SJCRH30 (cell line): ENCODE data around the gene C1orf105. TPM values are rescaled to one million over a fixed set of nuclear protein-coding genes. Genes with fewer than 3 reads are reported as not detected.

Experiments
- DNase-seq, 2 experiments: peaks; one replicate each; pipeline ENCODE4 v3.0.0-alpha.2; 2015 to 2020
- H3K27ac ChIP-seq: fragments of 250-450 bp; sonication (Bioruptor Pico); 2 replicates; pipeline ENCODE4 v1.5.1; 2020; ENCODE audit warnings: mild to moderate bottlenecking, moderate library complexity
- H3K27me3 ChIP-seq: fragments of 250-450 bp; sonication (Bioruptor Pico); 2 replicates; pipeline ENCODE4 v1.5.1; 2020; ENCODE audit warnings: mild to moderate bottlenecking, moderate library complexity
- H3K36me3 ChIP-seq: fragments of 250-450 bp; sonication (Bioruptor Pico); 2 replicates; pipeline ENCODE4 v1.5.1; 2020; ENCODE audit warnings: mild to moderate bottlenecking, moderate library complexity
- H3K4me1 ChIP-seq: fragments of 250-450 bp; sonication (Bioruptor Pico); 2 replicates; pipeline ENCODE4 v1.5.1; 2020; ENCODE audit warnings: mild to moderate bottlenecking, moderate library complexity
- H3K4me3 ChIP-seq: fragments of 250-450 bp; sonication (Bioruptor Pico); 2 replicates; pipeline ENCODE4 v1.5.1; 2020; ENCODE audit warnings: mild to moderate bottlenecking, moderate library complexity
- H3K9me3 ChIP-seq: fragments of 250-450 bp; sonication (Bioruptor Pico); replicated peaks from 2 replicates; pipeline ENCODE4 v1.5.1; 2020; ENCODE audit warnings: mild to moderate bottlenecking, moderate library complexity
- total RNA-seq: library from RNA; depleted of rRNA; stranded (reverse); fragments of >200 nt; shearing (Covaris generic); gene quantifications from 2 replicates; pipeline ENCODE4 v1.2.3, GENCODE V29; 2014

Gene C1orf105
- total RNA-seq, 1 experiment from 2014 or later, result 21.0 TPM

DNA sequence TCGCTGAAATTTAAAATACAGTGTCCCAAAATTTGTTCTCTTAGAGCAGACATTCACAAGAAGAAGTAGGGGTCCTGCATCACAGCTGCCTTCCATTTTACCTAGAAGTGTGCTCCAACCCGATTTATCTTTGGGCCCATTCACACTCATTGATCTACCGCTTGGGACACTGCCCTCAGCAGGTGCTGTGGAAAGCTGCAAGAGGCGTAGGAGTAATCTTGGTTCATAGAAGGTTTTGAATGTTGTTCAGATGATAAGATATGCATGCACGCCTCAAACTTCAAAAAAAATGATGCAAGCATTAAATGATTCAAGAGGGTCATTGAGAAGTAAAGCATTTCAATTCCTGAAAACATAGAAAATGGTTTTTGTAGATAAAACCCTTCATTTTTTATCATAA lies 18.6 kb upstream of the C1orf105 start:
- H3K27ac ChIP-seq, result no peak overlapping the region
- H3K27me3 ChIP-seq, result no peaks in the 10 kb centered on the region
- H3K4me3 ChIP-seq, result no peak overlapping the region
- DNase-seq, result no peak
- H3K9me3 ChIP-seq, result no peaks in the 10 kb centered on the region
- H3K4me1 ChIP-seq, result peaks cover 32% of the 10 kb centered on the region
- no peaks in the 10 kb centered on the region for H3K36me3 ChIP-seq

GRCh38 chr1:172402878-172403569 lies 17.5 kb upstream of the C1orf105 start:
- no peak overlapping the region for H3K4me3 ChIP-seq
- H3K36me3 ChIP-seq, result no peaks in the 10 kb centered on the region
- no peak overlapping the region for H3K27ac ChIP-seq
- DNase-seq, result no peak
- H3K4me1 ChIP-seq, result peaks cover 27% of the 10 kb centered on the region
- H3K27me3 ChIP-seq, result no peaks in the 10 kb centered on the region
- H3K9me3 ChIP-seq, result no peaks in the 10 kb centered on the region

- no peaks in the 10 kb centered on the region for H3K36me3 ChIP-seq
- H3K4me3 ChIP-seq, result no peak overlapping the region
- no peaks in the 10 kb centered on the region; the same call in 1 of the 2 replicates for H3K9me3 ChIP-seq
- H3K4me1 ChIP-seq, result peaks cover 16% of the 10 kb centered on the region
- DNase-seq, result no peak
- no peaks in the 10 kb centered on the region for H3K27me3 ChIP-seq
- H3K27ac ChIP-seq, result no peak overlapping the region
These were observed 16.4 kb upstream of the C1orf105 start for GRCh38 chr1:172404121-172404520.

GRCh38 chr1:172405912-172406311 lies 14.6 kb upstream of the C1orf105 start:
- Histone ChIP-seq H3K4me1 (peaks cover under 1% of the 10 kb centered on the region; the same call in 1 of the 2 replicates), H3K27ac (no peak overlapping the region), H3K4me3 (no peak overlapping the region), H3K36me3 (no peaks in the 10 kb centered on the region), H3K9me3 (no peaks in the 10 kb centered on the region; the same call in 1 of the 2 replicates), H3K27me3 (no peaks in the 10 kb centered on the region)
- DNase-seq, result no peak

DNA sequence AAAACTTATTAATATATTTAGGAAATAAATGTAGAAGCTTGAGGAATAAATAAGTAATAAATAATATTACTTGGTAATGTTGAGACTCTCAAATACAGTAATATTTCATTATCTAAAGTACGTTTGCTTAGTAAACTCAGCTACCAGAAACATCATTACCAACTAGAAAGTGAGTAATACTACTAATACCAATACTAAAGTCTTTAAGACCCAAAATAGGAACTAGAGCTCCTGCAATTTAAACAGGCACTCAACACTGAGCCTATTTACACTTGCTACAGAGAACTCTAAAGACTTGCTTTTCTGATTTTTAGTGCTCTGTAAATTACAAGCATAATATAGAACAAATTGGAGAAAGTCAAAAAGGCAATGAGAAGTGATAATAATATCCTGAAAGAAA lies 13.5 kb upstream of the C1orf105 start:
- no peak overlapping the region for H3K27ac ChIP-seq

DNA sequence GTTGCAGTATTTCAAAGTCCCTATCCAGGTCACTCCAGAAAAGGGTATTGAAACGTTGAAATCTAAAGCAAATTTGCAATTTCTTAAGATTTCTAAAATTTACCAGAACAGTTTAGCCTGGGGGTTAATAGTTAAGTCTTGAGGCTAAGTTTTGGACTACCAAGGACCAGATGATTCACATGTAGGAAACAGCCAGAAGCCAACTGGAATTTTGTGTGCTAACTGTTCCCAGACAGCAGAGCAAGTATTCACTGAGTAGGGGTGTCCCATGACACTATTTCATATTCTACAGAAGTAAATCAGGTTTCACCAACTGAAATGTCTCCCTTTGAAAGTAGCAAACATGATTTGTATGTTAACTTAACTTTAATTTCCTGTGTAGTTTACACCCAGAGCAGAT lies 11.5 kb upstream of the C1orf105 start:
- H3K9me3 ChIP-seq, result no peaks in the 10 kb centered on the region; the same call in 1 of the 2 replicates
- H3K4me3 ChIP-seq, result no peak overlapping the region
- DNase-seq, result no peak
- no peaks in the 10 kb centered on the region for H3K27me3 ChIP-seq
- no peak overlapping the region for H3K27ac ChIP-seq
- H3K4me1 ChIP-seq, result no peaks in the 10 kb centered on the region
- H3K36me3 ChIP-seq, result no peaks in the 10 kb centered on the region

More for the DNA sequence above, 13.5 kb upstream of the C1orf105 start:
- Histone ChIP-seq H3K27me3 (no peaks in the 10 kb centered on the region), H3K4me3 (no peak overlapping the region), H3K9me3 (no peaks in the 10 kb centered on the region; the same call in 1 of the 2 replicates), H3K4me1 (no peaks in the 10 kb centered on the region), H3K36me3 (no peaks in the 10 kb centered on the region)
- DNase-seq, result no peak

GRCh38 chr1:172410027-172410426 lies 10.5 kb upstream of the C1orf105 start:
- DNase-seq, result no peak
- H3K27me3 ChIP-seq, result no peaks in the 10 kb centered on the region
- no peaks in the 10 kb centered on the region for H3K4me1 ChIP-seq
- H3K4me3 ChIP-seq, result no peak overlapping the region
- no peak overlapping the region for H3K27ac ChIP-seq
- no peaks in the 10 kb centered on the region for H3K36me3 ChIP-seq
- no peaks in the 10 kb centered on the region; the same call in 1 of the 2 replicates for H3K9me3 ChIP-seq

GRCh38 chr1:172411791-172412338 lies 8.6 kb upstream of the C1orf105 start:
- Histone ChIP-seq H3K4me1 (no peaks in the 10 kb centered on the region), H3K36me3 (no peaks in the 10 kb centered on the region), H3K4me3 (no peak overlapping the region), H3K27me3 (no peaks in the 10 kb centered on the region), H3K9me3 (no peaks in the 10 kb centered on the region; the same call in 1 of the 2 replicates), H3K27ac (no peak overlapping the region)
- no peak for DNase-seq

- no peak for DNase-seq
- Histone ChIP-seq H3K27me3 (no peaks in the 10 kb centered on the region), H3K4me1 (no peaks in the 10 kb centered on the region), H3K4me3 (no peak overlapping the region), H3K9me3 (no peaks in the 10 kb centered on the region), H3K36me3 (no peaks in the 10 kb centered on the region), H3K27ac (no peak overlapping the region)
These were observed 6.2 kb upstream of the C1orf105 start for GRCh38 chr1:172414331-172414730.

DNA sequence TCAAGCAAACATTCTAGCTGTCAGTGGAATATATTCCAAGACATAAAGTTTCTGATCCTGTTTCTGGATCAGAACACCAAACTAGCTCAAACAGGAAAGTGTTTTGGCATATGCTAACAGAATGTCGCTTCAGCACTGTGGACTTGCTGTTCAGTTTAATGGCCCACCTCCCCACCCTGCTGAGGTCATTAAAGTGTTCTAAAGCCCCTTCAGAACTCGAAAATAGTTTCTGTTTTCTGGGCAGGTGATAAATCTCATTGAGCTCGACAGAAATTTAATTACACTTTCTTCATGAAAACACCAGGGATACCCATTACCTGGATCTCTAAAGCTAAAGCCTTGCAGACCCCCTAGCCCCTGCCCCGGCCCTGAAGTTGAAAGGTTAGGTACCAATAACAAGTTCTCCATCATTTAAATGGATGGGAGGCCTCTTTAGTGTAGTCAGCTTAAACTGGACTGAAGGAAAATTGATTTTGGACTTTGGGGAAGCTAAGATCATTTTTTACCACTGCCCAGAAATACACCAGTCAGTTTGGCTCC lies 3.9 kb upstream of the C1orf105 start:
- no peaks in the 10 kb centered on the region for H3K9me3 ChIP-seq
- no peak for DNase-seq
- no peaks in the 10 kb centered on the region for H3K4me1 ChIP-seq
- H3K27ac ChIP-seq, result no peak overlapping the region
- no peak overlapping the region for H3K4me3 ChIP-seq
- H3K36me3 ChIP-seq, result no peaks in the 10 kb centered on the region
- no peaks in the 10 kb centered on the region for H3K27me3 ChIP-seq

DNA sequence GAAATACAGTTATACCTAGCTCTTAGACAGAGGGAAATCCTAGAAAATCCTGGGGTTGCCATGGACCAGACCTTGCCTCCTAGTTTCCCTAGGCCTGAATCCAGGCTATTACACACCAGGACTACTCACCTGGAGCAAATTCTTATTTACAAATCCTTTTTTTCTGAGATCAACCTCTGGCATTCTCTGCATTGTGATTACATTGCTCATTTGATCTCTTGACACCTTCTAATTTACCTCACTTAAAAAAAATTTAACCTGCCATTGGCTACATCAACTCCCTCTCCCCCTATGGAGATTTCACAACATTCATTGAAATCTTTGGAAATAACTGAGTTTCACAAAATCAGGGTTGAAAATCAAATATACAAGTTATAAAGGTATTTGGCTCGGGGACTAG lies 2.9 kb upstream of the C1orf105 start:
- Histone ChIP-seq H3K4me1 (no peaks in the 10 kb centered on the region), H3K4me3 (no peak overlapping the region), H3K27me3 (no peaks in the 10 kb centered on the region), H3K36me3 (no peaks in the 10 kb centered on the region), H3K9me3 (no peaks in the 10 kb centered on the region), H3K27ac (no peak overlapping the region)
- DNase-seq, result no peak

DNA sequence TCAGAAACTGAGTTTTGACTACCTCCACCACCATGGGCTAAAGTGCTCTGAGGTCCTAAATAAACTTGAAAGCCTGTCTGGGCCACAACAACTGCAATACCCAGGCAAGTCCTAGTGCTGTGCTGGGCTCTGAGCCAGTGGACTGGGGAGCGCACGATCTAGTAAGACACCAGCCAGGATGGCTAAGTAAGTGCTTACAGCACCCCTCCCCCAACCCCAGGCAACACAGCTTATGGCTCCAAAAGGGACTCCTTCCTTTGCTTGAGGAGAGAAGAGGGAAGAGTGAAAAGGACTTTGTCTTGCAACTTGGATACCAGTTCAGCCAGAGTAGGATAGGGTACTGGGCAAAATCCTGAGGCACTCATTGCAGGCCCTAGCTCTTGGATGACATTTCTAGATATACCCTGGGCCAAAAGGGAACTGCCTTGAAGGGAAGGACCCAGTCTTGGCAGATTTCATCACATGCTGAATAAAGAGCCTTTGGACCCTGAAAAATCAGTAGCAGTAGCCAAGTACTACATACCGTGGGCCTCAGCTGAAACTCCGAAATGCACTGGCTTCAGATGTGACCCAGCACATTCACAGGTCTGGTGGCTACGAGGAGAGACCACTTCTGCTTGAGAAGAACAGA lies 1.6 kb downstream of the C1orf105 start:
- no peaks in the 10 kb centered on the region for H3K36me3 ChIP-seq
- no peak overlapping the region for H3K4me3 ChIP-seq
- no peaks in the 10 kb centered on the region for H3K9me3 ChIP-seq
- no peaks in the 10 kb centered on the region for H3K4me1 ChIP-seq
- H3K27me3 ChIP-seq, result no peaks in the 10 kb centered on the region
- H3K27ac ChIP-seq, result no peak overlapping the region
- no peak for DNase-seq

GRCh38 chr1:172423336-172423735 lies 2.9 kb downstream of the C1orf105 start:
- no peaks in the 10 kb centered on the region for H3K36me3 ChIP-seq
- H3K27me3 ChIP-seq, result no peaks in the 10 kb centered on the region
- DNase-seq, result no peak
- H3K4me3 ChIP-seq, result no peak overlapping the region
- H3K27ac ChIP-seq, result no peak overlapping the region
- no peaks in the 10 kb centered on the region for H3K4me1 ChIP-seq
- no peaks in the 10 kb centered on the region for H3K9me3 ChIP-seq

GRCh38 chr1:172425339-172425738 lies 4.9 kb downstream of the C1orf105 start:
- no peaks in the 10 kb centered on the region for H3K4me1 ChIP-seq
- no peaks in the 10 kb centered on the region for H3K9me3 ChIP-seq
- no peak overlapping the region for H3K27ac ChIP-seq
- no peaks in the 10 kb centered on the region for H3K27me3 ChIP-seq
- no peak for DNase-seq
- H3K4me3 ChIP-seq, result no peak overlapping the region
- H3K36me3 ChIP-seq, result no peaks in the 10 kb centered on the region

DNA sequence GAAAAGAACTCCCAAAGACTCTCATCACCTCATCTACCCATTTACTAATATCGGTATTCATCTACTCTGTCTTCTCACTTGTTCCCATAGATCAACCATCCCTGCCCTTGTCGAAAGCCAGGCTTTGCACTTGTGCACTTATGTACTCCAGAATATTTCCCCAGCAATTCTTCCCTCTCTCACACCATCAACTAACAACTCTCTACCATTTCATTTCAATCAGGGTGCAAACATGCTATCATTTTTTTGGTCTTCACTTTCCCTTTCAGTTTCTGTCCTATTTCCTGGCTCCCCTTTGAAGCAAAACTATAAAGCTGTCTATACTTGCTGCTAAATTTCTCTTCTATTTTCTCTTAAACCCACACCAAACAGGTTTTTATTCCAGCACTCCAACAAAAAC lies 6.7 kb downstream of the C1orf105 start:
- H3K9me3 ChIP-seq, result no peaks in the 10 kb centered on the region
- H3K27ac ChIP-seq, result no peak overlapping the region
- no peaks in the 10 kb centered on the region for H3K4me1 ChIP-seq

More for the DNA sequence above, 6.7 kb downstream of the C1orf105 start:
- Histone ChIP-seq H3K4me3 (no peak overlapping the region), H3K36me3 (no peaks in the 10 kb centered on the region), H3K27me3 (no peaks in the 10 kb centered on the region)
- DNase-seq, result no peak
